HepG2 (cell line): ENCODE measurements around the gene SLC25A19. TPM values are rescaled to one million over a fixed set of nuclear protein-coding genes. Genes with fewer than 3 reads are reported as not detected.

Experiments used
- AFF4 ChIP-seq: sonication (generic); formaldehyde crosslinking; IDR thresholded peaks from 2 replicates; pipeline ENCODE4 v1.4.0; 2020; ENCODE audit warnings: missing genetic modification reagents
- ARNTL ChIP-seq: sonication (generic); formaldehyde crosslinking; IDR thresholded peaks from 2 replicates; pipeline ENCODE4 v1.4.0; 2020; ENCODE audit warnings: mild to moderate bottlenecking, missing genetic modification reagents
- CBX1 ChIP-seq: IDR thresholded peaks from one replicate; pipeline ENCODE4 v1.6.1; 2016; ENCODE audit warnings: antibody characterized with exemption, low read depth
- CENPX ChIP-seq: sonication (generic); formaldehyde crosslinking; IDR thresholded peaks from 2 replicates; pipeline ENCODE4 v1.9.0; 2021; ENCODE audit warnings: mild to moderate bottlenecking, missing genetic modification reagents, moderate library complexity
- FOSL2 ChIP-seq: sonication (generic); formaldehyde crosslinking; IDR thresholded peaks from 2 replicates; pipeline ENCODE4 v1.4.0; 2020; ENCODE audit warnings: missing genetic modification reagents
- HNRNPK ChIP-seq: fragments of 200-400 bp; formaldehyde crosslinking; IDR thresholded peaks from 2 replicates; pipeline ENCODE4 v1.6.1; 2018; ENCODE audit warnings: low read length, low read depth, moderate library complexity, mild to moderate bottlenecking; ENCODE audit not compliant: poor library complexity, severe bottlenecking
- IRF2 ChIP-seq: IDR thresholded peaks from 2 replicates; pipeline ENCODE4 v1.6.1; 2018; ENCODE audit warnings: missing genetic modification reagents, missing compliant biosample characterization
- KLF12 ChIP-seq: sonication (generic); formaldehyde crosslinking; IDR thresholded peaks from 2 replicates; pipeline ENCODE4 v1.4.0; 2020; ENCODE audit warnings: missing genetic modification reagents, borderline replicate concordance
- PRMT3 ChIP-seq: sonication (generic); formaldehyde crosslinking; IDR thresholded peaks from 2 replicates; pipeline ENCODE4 v1.8.1; 2022; ENCODE audit warnings: low read depth, mild to moderate bottlenecking, moderate library complexity, missing genetic modification reagents, borderline replicate concordance
- SALL2 ChIP-seq: sonication (generic); formaldehyde crosslinking; IDR thresholded peaks from 2 replicates; pipeline ENCODE4 v1.8.1; 2023; ENCODE audit warnings: mild to moderate bottlenecking, missing genetic modification reagents, inconsistent platforms
- SP1 ChIP-seq, 2 experiments: fragments of 450-650 bp in 1 of 2; sonication (generic) in 1 of 2; formaldehyde crosslinking in 1 of 2; IDR thresholded peaks; 2 replicates each; pipeline versions ENCODE4 v1.4.0 to v1.6.1; 2016 to 2020; ENCODE audit warnings: missing genetic modification reagents in 1 of 2
- TEF ChIP-seq: sonication (generic); formaldehyde crosslinking; IDR thresholded peaks from 2 replicates; pipeline ENCODE4 v1.5.0; 2020; ENCODE audit warnings: missing genetic modification reagents
- TOPORS ChIP-seq: sonication (generic); formaldehyde crosslinking; IDR thresholded peaks from 2 replicates; pipeline ENCODE4 v1.8.0; 2023; ENCODE audit warnings: mild to moderate bottlenecking, missing genetic modification reagents
- ZBTB33 ChIP-seq: sonication (generic); formaldehyde crosslinking; IDR thresholded peaks from 2 replicates; pipeline ENCODE4 v1.4.0; 2020; ENCODE audit warnings: missing genetic modification reagents
- ZNF17 ChIP-seq: sonication (generic); formaldehyde crosslinking; IDR thresholded peaks from 2 replicates; pipeline ENCODE4 v1.5.0; 2020; ENCODE audit warnings: mild to moderate bottlenecking, missing genetic modification reagents
- ZNF276 ChIP-seq: sonication (generic); formaldehyde crosslinking; IDR thresholded peaks from 2 replicates; pipeline ENCODE4 v1.4.0; 2020; ENCODE audit warnings: mild to moderate bottlenecking, low read depth, missing genetic modification reagents
- ZNF292 ChIP-seq: sonication (generic); formaldehyde crosslinking; IDR thresholded peaks from 2 replicates; pipeline ENCODE4 v1.8.1; 2022; ENCODE audit warnings: mild to moderate bottlenecking, low read depth, missing genetic modification reagents, borderline replicate concordance
- ZNF3 ChIP-seq: IDR thresholded peaks from 2 replicates; pipeline ENCODE4 v1.7.0; 2017; ENCODE audit warnings: inconsistent platforms
- ZNF468 ChIP-seq: sonication (generic); formaldehyde crosslinking; IDR thresholded peaks from 2 replicates; pipeline ENCODE4 v1.8.0; 2022; ENCODE audit warnings: mild to moderate bottlenecking, moderate library complexity, missing genetic modification reagents
- ZNF660 ChIP-seq: sonication (generic); formaldehyde crosslinking; IDR thresholded peaks from 2 replicates; pipeline ENCODE4 v1.5.1; 2020; ENCODE audit warnings: mild to moderate bottlenecking, low read depth, missing genetic modification reagents, borderline replicate concordance
- ZNF674 ChIP-seq: sonication (generic); formaldehyde crosslinking; IDR thresholded peaks from 2 replicates; pipeline ENCODE4 v1.5.0; 2020; ENCODE audit warnings: low read depth, mild to moderate bottlenecking, missing genetic modification reagents
- polyA plus RNA-seq, 8 experiments: library from polyadenylated mRNA; depleted of rRNA in 3 of 8; stranded (reverse) in 7 of 8; unstranded in 1 of 8; fragments of >200 nt; fragmentation: Illumina TruSeq in 4 of 8; extraction: Trizol in 4 of 8; gene quantifications; 2 replicates each; pipeline versions ENCODE4 v1.2.1 to v1.2.3, GENCODE V29; 2011 to 2016; ENCODE audit warnings: low read depth in 4 of 8, missing spikeins in 1 of 8, mixed read lengths in 1 of 8; ENCODE audit not compliant: insufficient read depth in 1 of 8
- total RNA-seq, 5 experiments: library from RNA; depleted of rRNA; stranded (reverse); fragments of >200 nt; fragmentation: Illumina TruSeq; extraction: Trizol; gene quantifications; 2 replicates each; pipeline ENCODE4 v1.2.3, GENCODE V29; 2016; ENCODE audit warnings: low read depth in 1 of 5

Gene SLC25A19
- total and polyA plus RNA-seq, 2 of the 13 experiments (the other 11 are each of a cell fraction or from before 2014, with no cell fraction given): 24.4 to 41.4 TPM

GRCh38 chr17:75261336-75262111, 27.7 kb downstream of the SLC25A19 start, which contains the start of the genes GGA3 and MRPS7 (continued):
- peak; percentile 81 for TF ChIP-seq AFF4 (CRISPR knock-in tag)
- TF ChIP-seq ZNF660 (CRISPR knock-in tag): no peak
- TF ChIP-seq ZNF276 (CRISPR knock-in tag): no peak
- peak; percentile 72 for TF ChIP-seq SP1 (IDR thresholded peaks at IDR 0.05)
- TF ChIP-seq SP1 (CRISPR knock-in tag; IDR thresholded peaks at IDR 0.05): peak; percentile 74
- peak; percentile 81 for TF ChIP-seq ARNTL (CRISPR knock-in tag)
- peak; percentile 40; the same call in 1 of the 2 replicates for TF ChIP-seq ZNF3 (CRISPR knock-in tag)
- TF ChIP-seq PRMT3 (CRISPR knock-in tag): no peak; the same call in 1 of the 2 replicates
- TF ChIP-seq ZNF468 (CRISPR knock-in tag): 0 out of 2 replicates have a peak, but pooled peaks have one; percentile 51
- peak; percentile 25; the same call in 1 of the 2 replicates for TF ChIP-seq ZNF292 (CRISPR knock-in tag)
- peak; percentile 58 for TF ChIP-seq CBX1
- TF ChIP-seq ZNF674: 0 out of 2 replicates have a peak, but pooled peaks have one; percentile 18
- no peak; the same call in 1 of the 2 replicates for TF ChIP-seq TEF (CRISPR knock-in tag)
- TF ChIP-seq SALL2 (CRISPR knock-in tag): peak; percentile 94
- peak; percentile 85 for TF ChIP-seq HNRNPK
- TF ChIP-seq FOSL2 (CRISPR knock-in tag): no peak; the same call in 1 of the 2 replicates
- TF ChIP-seq TOPORS (CRISPR knock-in tag): peak; percentile 86
- TF ChIP-seq IRF2 (CRISPR knock-in tag): peak; percentile 63; the same call in 1 of the 2 replicates
- no peak for TF ChIP-seq ZBTB33
- no peak for TF ChIP-seq CENPX
- no peak for TF ChIP-seq ZNF17
- 0 out of 2 replicates have a peak, but pooled peaks have one; percentile 58 for TF ChIP-seq KLF12
